Right renal pelvis (tissue), 4 donors: ENCODE results near the gene CRLF2. TPM values are rescaled to one million over a fixed set of nuclear protein-coding genes. Genes with fewer than 3 reads are reported as not detected.
"Not testable (repeated sequence)": the region's sequence is repeated elsewhere in the genome, so short reads cannot be mapped to it uniquely, and the experiment has no call there.

Experiments
- DNase-seq, 4 donors: peaks; one replicate each; pipeline ENCODE4 v3.0.0-alpha.2; 2013; ENCODE audit warnings: low read depth in 4 of 4, low spot score in 3 of 4, missing footprints in 1 of 4
- polyA plus RNA-seq, 4 donors: library from polyadenylated mRNA; unstranded; fragments of 120-200 nt; gene quantifications; one replicate each; pipeline ENCODE4 v1.2.1, GENCODE V29; 2013; ENCODE audit not compliant: insufficient read length in 4 of 4

CRLF2 gene
- polyA plus RNA-seq, 4 donors = 0.09 TPM; not detected in 3

- DNase-seq = no peak
These were observed 42.2 kb downstream of the CRLF2 start for GRCh38 chrX:1170243-1170642.

- DNase-seq = no peak
These were observed 43.3 kb downstream of the CRLF2 start for GRCh38 chrX:1169189-1169588.

GRCh38 chrX:1167918-1168481 lies 44.4 kb downstream of the CRLF2 start:
- no peak for DNase-seq

- DNase-seq = no peak
These were observed 45.0 kb downstream of the CRLF2 start for GRCh38 chrX:1167466-1167865.

- DNase-seq = no peak
These were observed 46.8 kb downstream of the CRLF2 start for GRCh38 chrX:1165535-1166196.

GRCh38 chrX:1164322-1165288 lies 47.8 kb downstream of the CRLF2 start:
- DNase-seq = no peak

- DNase-seq = no peak
These were observed 49.2 kb downstream of the CRLF2 start for GRCh38 chrX:1163231-1163630.

- DNase-seq = no peak
These were observed 50.1 kb downstream of the CRLF2 start for GRCh38 chrX:1162119-1162916.

- DNase-seq = no peak
These were observed 52.9 kb downstream of the CRLF2 start for GRCh38 chrX:1159548-1159947.

GRCh38 chrX:1156681-1157455 lies 55.6 kb downstream of the CRLF2 start:
- DNase-seq = not testable (repeated sequence)

GRCh38 chrX:1153940-1154339 lies 58.5 kb downstream of the CRLF2 start:
- DNase-seq = no peak

GRCh38 chrX:1152090-1152489 lies 60.4 kb downstream of the CRLF2 start:
- DNase-seq = no peak

- DNase-seq = no peak
These were observed 60.9 kb downstream of the CRLF2 start for GRCh38 chrX:1151378-1152077.

- DNase-seq = no peak
These were observed 61.7 kb downstream of the CRLF2 start for GRCh38 chrX:1150569-1151347.

- no peak for DNase-seq
These were observed 64.6 kb downstream of the CRLF2 start for GRCh38 chrX:1147611-1148515.

GRCh38 chrX:1144293-1144692 lies 68.2 kb downstream of the CRLF2 start:
- DNase-seq = no peak
